HepG2 (cell line): ENCODE results near the gene MEIOC. TPM values are rescaled to one million over a fixed set of nuclear protein-coding genes. Genes with fewer than 3 reads are reported as not detected.

ENCODE experiments used
- ATAC-seq: fragments of 200-7000 bp; cut with Tn5 transposase; 3 replicates; pipeline ENCODE4 v1.9.1; 2020; ENCODE audit warnings: mild to moderate bottlenecking, moderate library complexity
- BruUV-seq: library from RNA; stranded (reverse); fragments of 400-500 nt; replicated peaks from 2 replicates; lab custom pipeline; 2021; lab: Mats Ljungman, UMichigan
- CTCF ChIA-PET: fragments of 300-600 bp; formaldehyde crosslinking; extraction: SDS; loops from one replicate; lab custom pipeline; 2021; ENCODE audit warnings: low total read pairs, inconsistent platforms, low intra/inter-chr PET ratio; lab: Yijun Ruan, JAX
- POLR2A ChIA-PET: fragments of 350-600 bp; sonication (Branson Sonifier 250); formaldehyde crosslinking; loops from one replicate; lab custom pipeline; 2020; ENCODE audit warnings: antibody characterized with exemption, inconsistent platforms; lab: Yijun Ruan, JAX
- DNase-seq: peaks from one replicate; pipeline ENCODE4 v3.0.0-alpha.2; 2015; ENCODE audit warnings: low spot score
- FAIRE-seq: peaks from 3 replicates; lab custom pipeline; 2011; peaks lifted over from hg19 to GRCh38; lab: Jason Lieb, UNC
- H2AFZ ChIP-seq: one replicate; pipeline ENCODE4 v1.6.1; 2011; ENCODE audit warnings: low read length, inconsistent platforms
- H3K27ac ChIP-seq: fragments of 300-600 bp; 3 replicates; pipeline ENCODE4 v1.8.0; 2011; ENCODE audit warnings: mixed run types, mild to moderate bottlenecking, mixed read lengths, low read length, inconsistent platforms; ENCODE audit not compliant: insufficient read depth; ENCODE audit errors: extremely low read length
- H3K27me3 ChIP-seq, 2 experiments: fragments of 200-600 bp in 1 of 2; 2 replicates in 1 of 2; 3 replicates in 1 of 2; pipeline versions ENCODE4 v1.6.0 to v1.8.0; 2011; ENCODE audit warnings: low read length in 2 of 2, mild to moderate bottlenecking in 2 of 2, moderate library complexity in 2 of 2, inconsistent platforms in 1 of 2; ENCODE audit not compliant: insufficient read depth in 2 of 2, control insufficient read depth in 1 of 2
- H3K36me3 ChIP-seq, 2 experiments: fragments of 200-600 bp in 1 of 2; replicated peaks in 1 of 2; 2 replicates in 1 of 2; 3 replicates in 1 of 2; pipeline versions ENCODE4 v1.5.1 to v1.8.0; 2011; ENCODE audit warnings: low read length in 2 of 2, inconsistent platforms in 1 of 2; ENCODE audit not compliant: insufficient read depth in 2 of 2, control insufficient read depth in 1 of 2
- H3K4me1 ChIP-seq: 2 replicates; pipeline ENCODE4 v1.5.1; 2012; ENCODE audit warnings: low read length, inconsistent platforms; ENCODE audit not compliant: insufficient read depth
- H3K4me2 ChIP-seq: 2 replicates; pipeline ENCODE4 v1.6.0; 2011; ENCODE audit warnings: low read depth, low read length, inconsistent platforms
- H3K4me3 ChIP-seq, 3 experiments: fragments of 200-600 bp in 1 of 3; sonication (generic), shearing (Covaris generic) in 1 of 3; replicated peaks in 1 of 3; 2 replicates each; pipeline ENCODE4 v1.5.1; 2011 to 2016; ENCODE audit warnings: low read length in 3 of 3, inconsistent platforms in 2 of 3, low read depth in 2 of 3, mild to moderate bottlenecking in 2 of 3, control low read depth in 1 of 3, mixed read lengths in 1 of 3; ENCODE audit not compliant: insufficient read depth in 1 of 3
- H3K79me2 ChIP-seq: one replicate; pipeline ENCODE4 v1.6.1; 2011; ENCODE audit warnings: low read length, inconsistent platforms; ENCODE audit not compliant: insufficient read depth
- H3K9ac ChIP-seq: 2 replicates; pipeline ENCODE4 v1.6.0; 2011; ENCODE audit warnings: mild to moderate bottlenecking, low read depth, low read length, inconsistent platforms; ENCODE audit not compliant: insufficient read depth
- H3K9me3 ChIP-seq: 2 replicates; pipeline ENCODE4 v1.5.1; 2012; ENCODE audit warnings: mild to moderate bottlenecking, low read length
- H4K20me1 ChIP-seq: 2 replicates; pipeline ENCODE4 v1.6.0; 2011; ENCODE audit warnings: inconsistent platforms, mild to moderate bottlenecking, low read length, moderate library complexity; ENCODE audit not compliant: insufficient read depth
- HNRNPH1 ChIP-seq: fragments of 200-400 bp; formaldehyde crosslinking; optimal IDR thresholded peaks from 2 replicates; pipeline ENCODE3; 2017; ENCODE audit warnings: mild to moderate bottlenecking, low read depth, low read length
- MTA1 ChIP-seq: sonication (generic); formaldehyde crosslinking; IDR thresholded peaks from 2 replicates; pipeline ENCODE4 v1.4.0; 2020; ENCODE audit warnings: missing genetic modification reagents, mild to moderate bottlenecking, borderline replicate concordance
- POLR2A ChIP-seq, 2 experiments: IDR thresholded peaks; 2 replicates each; pipeline ENCODE4 v1.6.1; 2011; ENCODE audit warnings: low read depth in 2 of 2, low read length in 2 of 2, mild to moderate bottlenecking in 1 of 2, moderate library complexity in 1 of 2; ENCODE audit not compliant: insufficient read depth in 1 of 2
- TBX3 ChIP-seq: fragments of 450-650 bp; IDR thresholded peaks from 2 replicates; pipeline ENCODE4 v1.6.1; 2017; ENCODE audit warnings: antibody characterized with exemption, mild to moderate bottlenecking, inconsistent platforms, borderline replicate concordance
- ZBTB38 ChIP-seq: sonication (generic); formaldehyde crosslinking; IDR thresholded peaks from 2 replicates; pipeline ENCODE4 v1.5.1; 2020; ENCODE audit warnings: mild to moderate bottlenecking, missing genetic modification reagents
- ZNF737 ChIP-seq: sonication (generic); formaldehyde crosslinking; IDR thresholded peaks from 2 replicates; pipeline ENCODE4 v1.5.0; 2020; ENCODE audit warnings: missing genetic modification reagents, mild to moderate bottlenecking, borderline replicate concordance
- WGBS: methylation state at CpG from one replicate; pipeline ENCODE4 v1.1.6; 2017; ENCODE audit warnings: low lambda C conversion rate; 5-methylcytosine and 5-hydroxymethylcytosine counted together
- in situ Hi-C: cut with HindIII; loops from 2 replicates; pipeline ENCODE4 v1.10.0; 2017; ENCODE audit warnings: low pct_unique_long_range_greater_than_20kb; ENCODE audit not compliant: extremely low pct_ligation_motif_present
- intact Hi-C: fragments of 100-400 bp; cut with micrococcal nuclease; formaldehyde crosslinking; loops from one replicate; pipeline ENCODE4 v1.10.0; 2022; ENCODE audit not compliant: unreplicated experiment
- polyA plus RNA-seq, 8 experiments: library from polyadenylated mRNA; depleted of rRNA in 3 of 8; stranded (reverse) in 7 of 8; unstranded in 1 of 8; fragments of >200 nt; fragmentation: Illumina TruSeq in 4 of 8; extraction: Trizol in 4 of 8; gene quantifications; 2 replicates each; pipeline versions ENCODE4 v1.2.1 to v1.2.3, GENCODE V29; 2011 to 2016; ENCODE audit warnings: low read depth in 4 of 8, missing spikeins in 1 of 8, mixed read lengths in 1 of 8; ENCODE audit not compliant: insufficient read depth in 1 of 8
- total RNA-seq, 5 experiments: library from RNA; depleted of rRNA; stranded (reverse); fragments of >200 nt; fragmentation: Illumina TruSeq; extraction: Trizol; gene quantifications; 2 replicates each; pipeline ENCODE4 v1.2.3, GENCODE V29; 2016; ENCODE audit warnings: low read depth in 1 of 5
- TF ChIP-seq, protein P1 (sequence below): sonication (generic); formaldehyde crosslinking; IDR thresholded peaks from 2 replicates; pipeline ENCODE4 v1.4.0; 2020; ENCODE audit warnings: mild to moderate bottlenecking, missing genetic modification reagents
- TF ChIP-seq, protein P2 (sequence below): sonication (generic); formaldehyde crosslinking; IDR thresholded peaks from 2 replicates; pipeline ENCODE4 v1.5.1; 2020; ENCODE audit warnings: missing genetic modification reagents, mild to moderate bottlenecking, borderline replicate concordance
- TF ChIP-seq, protein P3 (sequence below): sonication (generic); formaldehyde crosslinking; conservative IDR thresholded peaks from 2 replicates; pipeline ENCODE4 v1.8.0; 2022; ENCODE audit warnings: missing genetic modification reagents
- TF ChIP-seq, protein P4 (sequence below), 2 experiments: sonication (generic) in 1 of 2; formaldehyde crosslinking in 1 of 2; IDR thresholded peaks; 2 replicates each; pipeline versions ENCODE4 v1.6.1 to v1.9.0; 2014 to 2022; ENCODE audit warnings: antibody characterized with exemption in 1 of 2, borderline replicate concordance in 1 of 2, inconsistent platforms in 1 of 2, low read depth in 1 of 2, missing genetic modification reagents in 1 of 2

Gene MEIOC
- total and polyA plus RNA-seq, 2 of the 13 experiments (the other 11 are each of a cell fraction or from before 2014, with no cell fraction given), result 0.04 to 0.15 TPM

DNA sequence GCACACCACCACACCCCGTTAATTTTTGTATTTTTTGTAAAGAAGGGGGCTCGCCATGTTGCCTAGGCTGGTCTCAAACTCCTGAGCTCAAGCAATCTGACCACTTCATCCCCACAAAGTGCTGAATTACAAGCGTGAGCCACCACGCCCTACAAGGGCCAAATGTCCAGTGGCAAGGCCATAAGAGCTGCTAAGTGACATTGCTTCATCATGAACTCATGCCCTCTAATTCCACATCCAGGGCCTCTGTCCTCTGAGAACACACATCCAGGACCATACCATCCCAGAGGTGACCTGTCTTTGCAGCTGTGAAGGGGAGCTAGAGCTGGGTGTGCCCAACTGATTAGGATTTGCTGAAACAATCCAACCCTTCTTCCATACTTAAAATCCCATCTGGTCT, 25.6 kb upstream of the MEIOC start (continued):
- TF ChIP-seq, protein P1, sequence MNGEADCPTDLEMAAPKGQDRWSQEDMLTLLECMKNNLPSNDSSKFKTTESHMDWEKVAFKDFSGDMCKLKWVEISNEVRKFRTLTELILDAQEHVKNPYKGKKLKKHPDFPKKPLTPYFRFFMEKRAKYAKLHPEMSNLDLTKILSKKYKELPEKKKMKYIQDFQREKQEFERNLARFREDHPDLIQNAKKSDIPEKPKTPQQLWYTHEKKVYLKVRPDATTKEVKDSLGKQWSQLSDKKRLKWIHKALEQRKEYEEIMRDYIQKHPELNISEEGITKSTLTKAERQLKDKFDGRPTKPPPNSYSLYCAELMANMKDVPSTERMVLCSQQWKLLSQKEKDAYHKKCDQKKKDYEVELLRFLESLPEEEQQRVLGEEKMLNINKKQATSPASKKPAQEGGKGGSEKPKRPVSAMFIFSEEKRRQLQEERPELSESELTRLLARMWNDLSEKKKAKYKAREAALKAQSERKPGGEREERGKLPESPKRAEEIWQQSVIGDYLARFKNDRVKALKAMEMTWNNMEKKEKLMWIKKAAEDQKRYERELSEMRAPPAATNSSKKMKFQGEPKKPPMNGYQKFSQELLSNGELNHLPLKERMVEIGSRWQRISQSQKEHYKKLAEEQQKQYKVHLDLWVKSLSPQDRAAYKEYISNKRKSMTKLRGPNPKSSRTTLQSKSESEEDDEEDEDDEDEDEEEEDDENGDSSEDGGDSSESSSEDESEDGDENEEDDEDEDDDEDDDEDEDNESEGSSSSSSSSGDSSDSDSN (CRISPR knock-in tag), result no peak

DNA sequence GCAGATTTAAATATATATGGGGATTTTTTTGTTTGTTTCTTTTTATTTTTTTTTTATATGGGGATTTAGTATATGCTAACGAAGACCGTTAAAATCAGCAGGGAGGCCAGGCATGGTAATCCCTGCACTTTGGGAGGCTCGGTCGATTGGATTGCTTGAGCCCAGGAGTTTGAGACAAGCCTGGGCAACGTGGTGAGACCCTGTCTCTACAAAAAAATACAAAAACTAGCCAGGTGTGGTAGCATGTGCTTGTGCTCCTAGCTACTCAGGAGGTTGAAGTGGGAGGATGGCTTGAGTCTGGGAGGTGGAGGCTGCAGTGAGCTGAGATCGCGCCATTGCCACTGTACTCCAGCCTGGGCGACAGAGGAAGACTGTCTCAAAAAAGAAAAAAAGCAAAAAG, 22.3 kb upstream of the MEIOC start:
- Histone ChIP-seq H3K27me3 (no peaks in the 10 kb centered on the region; a peak in 1 of 5 replicates), H3K4me2 (no peak overlapping the region), H3K36me3 (no peaks in the 10 kb centered on the region), H3K9ac (no peak overlapping the region), H3K9me3 (no peaks in the 10 kb centered on the region), H3K79me2 (no peaks in the 10 kb centered on the region), H3K27ac (no peak overlapping the region), H4K20me1 (no peaks in the 10 kb centered on the region), H3K4me3 (no peak overlapping the region), H3K4me1 (no peaks in the 10 kb centered on the region), H2AFZ (no peak overlapping the region)
- intact Hi-C loops (no loop called here), in situ Hi-C loops (loop anchor here (5.0 kb wide), 1 partner anchor 92 kb away; no protein-coding TSS in a partner anchor)
- no peak for FAIRE-seq
- BruUV-seq, result no TSS peak
- ChIA-PET CTCF (no interaction called here), POLR2A (no interaction called here)
- ATAC-seq, result no peak
- WGBS, result 44% methylated on average over 8 of the region's 8 CpGs
- DNase-seq, result no peak
- TF ChIP-seq ZNF737 (no peak), MTA1 (CRISPR knock-in tag) (no peak), HNRNPH1 (no peak), ZBTB38 (CRISPR knock-in tag) (no peak), POLR2A (IDR thresholded peaks at IDR 0.05; ENCODE audit: insufficient read depth in 1 of 2, low read depth in 2 of 2, low read length in 2 of 2) (no peak), TBX3 (no peak)
- TF ChIP-seq, protein P2, sequence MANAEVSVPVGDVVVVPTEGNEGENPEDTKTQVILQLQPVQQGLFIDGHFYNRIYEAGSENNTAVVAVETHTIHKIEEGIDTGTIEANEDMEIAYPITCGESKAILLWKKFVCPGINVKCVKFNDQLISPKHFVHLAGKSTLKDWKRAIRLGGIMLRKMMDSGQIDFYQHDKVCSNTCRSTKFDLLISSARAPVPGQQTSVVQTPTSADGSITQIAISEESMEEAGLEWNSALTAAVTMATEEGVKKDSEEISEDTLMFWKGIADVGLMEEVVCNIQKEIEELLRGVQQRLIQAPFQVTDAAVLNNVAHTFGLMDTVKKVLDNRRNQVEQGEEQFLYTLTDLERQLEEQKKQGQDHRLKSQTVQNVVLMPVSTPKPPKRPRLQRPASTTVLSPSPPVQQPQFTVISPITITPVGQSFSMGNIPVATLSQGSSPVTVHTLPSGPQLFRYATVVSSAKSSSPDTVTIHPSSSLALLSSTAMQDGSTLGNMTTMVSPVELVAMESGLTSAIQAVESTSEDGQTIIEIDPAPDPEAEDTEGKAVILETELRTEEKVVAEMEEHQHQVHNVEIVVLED (CRISPR knock-in tag), result no peak
- TF ChIP-seq, protein P3, sequence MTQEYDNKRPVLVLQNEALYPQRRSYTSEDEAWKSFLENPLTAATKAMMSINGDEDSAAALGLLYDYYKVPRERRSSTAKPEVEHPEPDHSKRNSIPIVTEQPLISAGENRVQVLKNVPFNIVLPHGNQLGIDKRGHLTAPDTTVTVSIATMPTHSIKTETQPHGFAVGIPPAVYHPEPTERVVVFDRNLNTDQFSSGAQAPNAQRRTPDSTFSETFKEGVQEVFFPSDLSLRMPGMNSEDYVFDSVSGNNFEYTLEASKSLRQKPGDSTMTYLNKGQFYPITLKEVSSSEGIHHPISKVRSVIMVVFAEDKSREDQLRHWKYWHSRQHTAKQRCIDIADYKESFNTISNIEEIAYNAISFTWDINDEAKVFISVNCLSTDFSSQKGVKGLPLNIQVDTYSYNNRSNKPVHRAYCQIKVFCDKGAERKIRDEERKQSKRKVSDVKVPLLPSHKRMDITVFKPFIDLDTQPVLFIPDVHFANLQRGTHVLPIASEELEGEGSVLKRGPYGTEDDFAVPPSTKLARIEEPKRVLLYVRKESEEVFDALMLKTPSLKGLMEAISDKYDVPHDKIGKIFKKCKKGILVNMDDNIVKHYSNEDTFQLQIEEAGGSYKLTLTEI, result no peak
- TF ChIP-seq, protein P4, sequence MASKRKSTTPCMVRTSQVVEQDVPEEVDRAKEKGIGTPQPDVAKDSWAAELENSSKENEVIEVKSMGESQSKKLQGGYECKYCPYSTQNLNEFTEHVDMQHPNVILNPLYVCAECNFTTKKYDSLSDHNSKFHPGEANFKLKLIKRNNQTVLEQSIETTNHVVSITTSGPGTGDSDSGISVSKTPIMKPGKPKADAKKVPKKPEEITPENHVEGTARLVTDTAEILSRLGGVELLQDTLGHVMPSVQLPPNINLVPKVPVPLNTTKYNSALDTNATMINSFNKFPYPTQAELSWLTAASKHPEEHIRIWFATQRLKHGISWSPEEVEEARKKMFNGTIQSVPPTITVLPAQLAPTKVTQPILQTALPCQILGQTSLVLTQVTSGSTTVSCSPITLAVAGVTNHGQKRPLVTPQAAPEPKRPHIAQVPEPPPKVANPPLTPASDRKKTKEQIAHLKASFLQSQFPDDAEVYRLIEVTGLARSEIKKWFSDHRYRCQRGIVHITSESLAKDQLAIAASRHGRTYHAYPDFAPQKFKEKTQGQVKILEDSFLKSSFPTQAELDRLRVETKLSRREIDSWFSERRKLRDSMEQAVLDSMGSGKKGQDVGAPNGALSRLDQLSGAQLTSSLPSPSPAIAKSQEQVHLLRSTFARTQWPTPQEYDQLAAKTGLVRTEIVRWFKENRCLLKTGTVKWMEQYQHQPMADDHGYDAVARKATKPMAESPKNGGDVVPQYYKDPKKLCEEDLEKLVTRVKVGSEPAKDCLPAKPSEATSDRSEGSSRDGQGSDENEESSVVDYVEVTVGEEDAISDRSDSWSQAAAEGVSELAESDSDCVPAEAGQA (IDR thresholded peaks at IDR 0.05; ENCODE audit: low read depth), result no peak
- TF ChIP-seq, protein P4 (CRISPR knock-in tag; IDR thresholded peaks at IDR 0.05; ENCODE audit: borderline replicate concordance), result no peak
